ENCODE data around the gene PAGE4.

Gene PAGE4

DNA sequence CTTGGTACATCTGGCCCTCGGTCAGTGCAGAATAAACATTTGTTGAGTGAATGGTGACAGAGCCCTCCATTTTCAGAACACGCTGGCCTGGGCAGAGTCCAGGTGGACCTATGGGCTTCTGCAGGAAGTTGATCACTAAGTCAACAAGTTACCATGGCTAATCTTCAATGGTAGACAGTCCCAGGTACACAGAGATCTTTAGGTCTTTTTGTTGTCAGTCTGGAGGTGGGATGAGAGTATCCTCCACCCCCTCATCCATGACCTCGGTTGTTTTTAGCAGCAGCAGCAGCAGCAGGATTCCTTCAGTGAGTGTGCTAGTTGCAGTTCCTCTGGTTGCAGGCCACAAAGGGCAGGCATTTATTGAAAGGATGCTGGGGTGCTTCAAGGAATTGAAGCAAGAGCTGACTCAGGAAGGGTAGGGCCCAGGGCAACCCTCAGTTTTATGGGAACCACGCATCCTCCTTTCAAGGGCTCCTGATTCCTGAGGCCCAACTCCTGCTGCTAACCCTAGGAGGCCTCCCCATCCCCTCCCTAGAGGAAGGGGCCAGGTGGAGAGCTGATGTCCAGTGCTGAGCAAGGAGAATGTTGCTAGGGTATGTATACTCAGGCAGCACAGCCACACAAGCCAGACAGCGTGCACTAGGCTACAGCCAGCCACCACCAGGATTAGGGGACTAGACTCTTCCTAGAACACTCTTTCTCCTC is 48.4 kb downstream of the PAGE4 start:
- DNase-seq = no peak

GRCh38 chrX:49878128-49878833 is 49.2 kb downstream of the PAGE4 start:
- no peak for DNase-seq

GRCh38 chrX:49878834-49879655 is 49.9 kb downstream of the PAGE4 start, which contains the start of gene USP27X:
TSS of gene USP27X (plus strand) at chrX:49879484. CDS start at chrX:49880308, 824 bp downstream.
- peak; percentile 83 for DNase-seq

DNA sequence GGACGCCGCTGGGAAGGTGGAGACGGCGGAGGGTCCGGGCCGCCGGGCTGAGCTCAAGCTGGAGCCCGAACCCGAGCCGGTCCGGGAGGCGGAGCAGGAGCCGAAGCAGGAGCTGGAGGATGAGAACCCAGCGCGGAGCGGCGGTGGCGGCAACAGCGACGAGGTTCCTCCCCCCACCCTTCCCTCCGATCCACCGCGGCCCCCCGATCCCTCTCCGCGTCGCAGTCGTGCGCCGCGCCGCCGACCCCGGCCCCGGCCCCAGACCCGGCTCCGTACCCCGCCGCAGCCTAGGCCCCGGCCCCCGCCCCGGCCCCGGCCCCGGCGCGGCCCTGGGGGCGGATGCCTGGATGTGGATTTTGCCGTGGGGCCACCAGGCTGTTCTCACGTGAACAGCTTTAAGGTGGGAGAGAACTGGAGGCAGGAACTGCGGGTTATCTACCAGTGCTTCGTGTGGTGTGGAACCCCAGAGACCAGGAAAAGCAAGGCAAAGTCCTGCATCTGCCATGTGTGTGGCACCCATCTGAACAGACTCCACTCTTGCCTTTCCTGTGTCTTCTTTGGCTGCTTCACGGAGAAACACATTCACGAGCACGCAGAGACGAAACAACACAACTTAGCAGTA is 50.7 kb downstream of the PAGE4 start:
- DNase-seq = no peak

DNA sequence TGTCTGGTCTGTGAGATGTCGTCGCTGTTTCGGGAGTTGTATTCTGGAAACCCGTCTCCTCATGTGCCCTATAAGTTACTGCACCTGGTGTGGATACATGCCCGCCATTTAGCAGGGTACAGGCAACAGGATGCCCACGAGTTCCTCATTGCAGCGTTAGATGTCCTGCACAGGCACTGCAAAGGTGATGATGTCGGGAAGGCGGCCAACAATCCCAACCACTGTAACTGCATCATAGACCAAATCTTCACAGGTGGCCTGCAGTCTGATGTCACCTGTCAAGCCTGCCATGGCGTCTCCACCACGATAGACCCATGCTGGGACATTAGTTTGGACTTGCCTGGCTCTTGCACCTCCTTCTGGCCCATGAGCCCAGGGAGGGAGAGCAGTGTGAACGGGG is 51.6 kb downstream of the PAGE4 start:
- DNase-seq = no peak

Measured in NCI-H524 treated with DMSO at 0.1 percent for 48 hours (cell line).